MM.1S (cell line): ENCODE measurements around the gene EVI5.

ENCODE experiments used
- DNase-seq: peaks from one replicate; pipeline ENCODE4 v3.0.0-alpha.2; 2015
- H2AFZ ChIP-seq: fragments of 300-600 bp; sonication (generic); 2 replicates; pipeline ENCODE4 v1.6.0; 2016; ENCODE audit warnings: antibody characterized with exemption, low read length
- H3F3A ChIP-seq: fragments of 300-600 bp; sonication (generic); 2 replicates; pipeline ENCODE4 v1.6.1; 2016; ENCODE audit warnings: mild to moderate bottlenecking, antibody characterized with exemption, low read length, moderate library complexity, mixed read lengths; ENCODE audit not compliant: insufficient read depth
- H3K27ac ChIP-seq: fragments of 300-600 bp; sonication (generic); 2 replicates; pipeline ENCODE4 v1.5.1; 2016; ENCODE audit warnings: mild to moderate bottlenecking, low read length
- H3K27me3 ChIP-seq: fragments of 300-600 bp; sonication (generic); replicated peaks from 2 replicates; pipeline ENCODE4 v1.6.0; 2016; ENCODE audit warnings: low read length; ENCODE audit not compliant: insufficient read depth
- H3K36me3 ChIP-seq: fragments of 300-600 bp; sonication (generic); replicated peaks from 2 replicates; pipeline ENCODE4 v1.6.1; 2016; ENCODE audit warnings: mild to moderate bottlenecking, low read length, mixed read lengths; ENCODE audit not compliant: insufficient read depth
- H3K4me1 ChIP-seq: fragments of 300-600 bp; sonication (generic); 2 replicates; pipeline ENCODE4 v1.6.1; 2016; ENCODE audit warnings: low read length, mixed read lengths
- H3K4me2 ChIP-seq: fragments of 300-600 bp; sonication (generic); 2 replicates; pipeline ENCODE4 v1.6.0; 2016; ENCODE audit warnings: low read depth, low read length
- H3K4me3 ChIP-seq: fragments of 300-600 bp; sonication (generic); 2 replicates; pipeline ENCODE4 v1.5.1; 2016; ENCODE audit warnings: low read length, mixed read lengths
- H3K79me2 ChIP-seq: fragments of 300-600 bp; sonication (generic); 2 replicates; pipeline ENCODE4 v1.6.1; 2016; ENCODE audit warnings: mixed run types, low read length, mixed read lengths
- H3K9ac ChIP-seq: fragments of 300-600 bp; sonication (generic); 2 replicates; pipeline ENCODE4 v1.6.1; 2016; ENCODE audit warnings: low read length, mixed read lengths
- H3K9me2 ChIP-seq: fragments of 300-600 bp; sonication (generic); replicated peaks from 2 replicates; pipeline ENCODE4 v1.6.1; 2016; ENCODE audit warnings: mild to moderate bottlenecking, low read length, mixed read lengths; ENCODE audit not compliant: insufficient read depth
- H3K9me3 ChIP-seq: fragments of 300-600 bp; sonication (generic); replicated peaks from 2 replicates; pipeline ENCODE4 v1.6.1; 2016; ENCODE audit warnings: mild to moderate bottlenecking, low read length, mixed read lengths; ENCODE audit not compliant: insufficient read depth
- H4K20me1 ChIP-seq: fragments of 300-600 bp; sonication (generic); 2 replicates; pipeline ENCODE4 v1.6.1; 2016; ENCODE audit warnings: mild to moderate bottlenecking, low read length, moderate library complexity, mixed read lengths; ENCODE audit not compliant: insufficient read depth
- EZH2 ChIP-seq: fragments of 300-600 bp; sonication (generic); optimal IDR thresholded peaks from 2 replicates; pipeline ENCODE3; 2017; ENCODE audit warnings: low read depth, mild to moderate bottlenecking, antibody characterized with exemption, low read length, mixed read lengths
- EZH2phosphoT487 ChIP-seq: fragments of 300-600 bp; sonication (generic); IDR thresholded peaks from 2 replicates; pipeline ENCODE4 v1.6.1; 2018; ENCODE audit warnings: antibody characterized with exemption, low read length
- TF ChIP-seq, protein P1 (sequence below): fragments of 300-600 bp; sonication (generic); IDR thresholded peaks from 2 replicates; pipeline ENCODE4 v1.5.1; 2016; ENCODE audit warnings: antibody characterized with exemption, low read length, mixed read lengths

EVI5 gene

DNA sequence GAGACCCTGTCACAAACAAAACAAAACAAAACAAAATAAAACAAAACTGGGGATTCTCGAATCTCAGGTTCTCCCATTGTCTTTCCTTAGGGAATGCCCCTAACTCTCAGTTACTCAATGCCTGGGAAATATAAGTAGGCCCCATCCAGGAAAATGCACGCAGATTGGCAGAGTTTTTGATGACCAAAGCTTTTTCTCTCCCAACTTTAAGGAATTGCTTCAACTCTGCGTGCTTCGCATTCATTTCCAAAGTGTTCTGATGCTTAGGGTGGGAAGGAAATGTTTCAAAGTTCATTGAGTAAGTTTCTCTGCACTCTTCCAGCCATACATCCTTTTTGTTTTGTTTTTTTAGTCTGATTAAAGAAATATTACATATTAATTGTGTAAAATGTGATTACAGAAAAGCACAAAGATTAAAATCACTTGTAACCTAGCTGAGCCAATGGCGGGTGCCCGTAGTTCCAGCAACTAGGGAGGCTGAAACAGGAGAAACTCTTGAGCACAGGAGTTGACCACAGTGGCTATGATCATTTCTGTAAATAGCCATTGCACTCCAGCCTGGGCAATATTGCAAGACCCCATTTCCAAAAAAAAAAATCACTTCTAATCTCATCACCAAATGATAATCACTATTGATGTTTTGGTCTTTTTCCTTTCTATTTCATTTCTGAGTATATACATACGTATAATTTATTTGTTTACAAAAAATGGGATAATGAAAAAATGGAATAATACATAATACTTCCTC is 18.4 kb upstream of the EVI5 start:
- H3F3A ChIP-seq = no peaks in the 10 kb centered on the region
- no peak overlapping the region for H3K4me3 ChIP-seq
- no peaks in the 10 kb centered on the region for H3K4me1 ChIP-seq
- no peak for DNase-seq
- no peaks in the 10 kb centered on the region for H3K9me3 ChIP-seq
- TF ChIP-seq, protein P1, sequence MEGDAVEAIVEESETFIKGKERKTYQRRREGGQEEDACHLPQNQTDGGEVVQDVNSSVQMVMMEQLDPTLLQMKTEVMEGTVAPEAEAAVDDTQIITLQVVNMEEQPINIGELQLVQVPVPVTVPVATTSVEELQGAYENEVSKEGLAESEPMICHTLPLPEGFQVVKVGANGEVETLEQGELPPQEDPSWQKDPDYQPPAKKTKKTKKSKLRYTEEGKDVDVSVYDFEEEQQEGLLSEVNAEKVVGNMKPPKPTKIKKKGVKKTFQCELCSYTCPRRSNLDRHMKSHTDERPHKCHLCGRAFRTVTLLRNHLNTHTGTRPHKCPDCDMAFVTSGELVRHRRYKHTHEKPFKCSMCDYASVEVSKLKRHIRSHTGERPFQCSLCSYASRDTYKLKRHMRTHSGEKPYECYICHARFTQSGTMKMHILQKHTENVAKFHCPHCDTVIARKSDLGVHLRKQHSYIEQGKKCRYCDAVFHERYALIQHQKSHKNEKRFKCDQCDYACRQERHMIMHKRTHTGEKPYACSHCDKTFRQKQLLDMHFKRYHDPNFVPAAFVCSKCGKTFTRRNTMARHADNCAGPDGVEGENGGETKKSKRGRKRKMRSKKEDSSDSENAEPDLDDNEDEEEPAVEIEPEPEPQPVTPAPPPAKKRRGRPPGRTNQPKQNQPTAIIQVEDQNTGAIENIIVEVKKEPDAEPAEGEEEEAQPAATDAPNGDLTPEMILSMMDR = no peak
- TF ChIP-seq EZH2 = no peak
- TF ChIP-seq EZH2phosphoT487 = no peak
- no peak overlapping the region for H3K9ac ChIP-seq
- no peaks in the 10 kb centered on the region for H3K79me2 ChIP-seq
- no peak overlapping the region for H3K27ac ChIP-seq
- H3K36me3 ChIP-seq = no peaks in the 10 kb centered on the region
- no peaks in the 10 kb centered on the region for H4K20me1 ChIP-seq
- no peaks in the 10 kb centered on the region for H3K27me3 ChIP-seq
- no peak overlapping the region for H2AFZ ChIP-seq
- H3K9me2 ChIP-seq = no peaks in the 10 kb centered on the region
- H3K4me2 ChIP-seq = no peak overlapping the region

GRCh38 chr1:92797961-92798360 is 13.1 kb upstream of the EVI5 start:
- no peak overlapping the region for H3K4me2 ChIP-seq
- H3K36me3 ChIP-seq = no peaks in the 10 kb centered on the region
- H3K9ac ChIP-seq = no peak overlapping the region
- H3K79me2 ChIP-seq = no peaks in the 10 kb centered on the region
- no peaks in the 10 kb centered on the region for H3K9me2 ChIP-seq
- no peak overlapping the region for H3K4me3 ChIP-seq
- TF ChIP-seq, protein P1 = no peak
- TF ChIP-seq EZH2 = no peak
- no peak for TF ChIP-seq EZH2phosphoT487
- no peak overlapping the region for H2AFZ ChIP-seq
- DNase-seq = no peak
- H3K9me3 ChIP-seq = no peaks in the 10 kb centered on the region
- H3K27me3 ChIP-seq = no peaks in the 10 kb centered on the region
- H4K20me1 ChIP-seq = no peaks in the 10 kb centered on the region
- no peak overlapping the region for H3K27ac ChIP-seq
- H3F3A ChIP-seq = no peaks in the 10 kb centered on the region
- H3K4me1 ChIP-seq = no peaks in the 10 kb centered on the region

DNA sequence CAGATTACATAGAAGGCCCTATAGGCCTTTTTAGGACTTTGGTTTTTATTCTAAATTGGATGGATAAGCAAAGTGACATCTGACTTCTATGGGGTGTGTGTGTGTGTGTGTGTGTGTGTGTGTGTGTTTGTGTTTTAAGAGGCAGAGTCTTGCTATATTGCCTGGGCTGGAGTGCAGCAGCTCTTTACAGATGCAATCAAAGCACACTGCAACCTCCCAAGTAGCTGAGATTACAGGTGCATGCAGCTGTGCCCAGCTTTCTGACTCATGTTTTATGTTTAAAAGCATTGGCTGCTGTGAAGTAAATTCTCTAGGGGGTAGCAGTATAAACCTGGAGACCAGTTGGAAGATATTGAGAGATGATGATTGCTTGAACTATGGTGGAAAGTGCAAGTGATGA is 12.4 kb upstream of the EVI5 start:
- Histone ChIP-seq H3K79me2 (no peaks in the 10 kb centered on the region), H2AFZ (no peak overlapping the region), H4K20me1 (no peaks in the 10 kb centered on the region), H3K4me2 (no peak overlapping the region), H3K9me3 (no peaks in the 10 kb centered on the region), H3F3A (no peaks in the 10 kb centered on the region), H3K4me3 (no peak overlapping the region), H3K27me3 (no peaks in the 10 kb centered on the region), H3K36me3 (no peaks in the 10 kb centered on the region), H3K9ac (no peak overlapping the region), H3K4me1 (no peaks in the 10 kb centered on the region), H3K9me2 (no peaks in the 10 kb centered on the region), H3K27ac (no peak overlapping the region)
- TF ChIP-seq EZH2phosphoT487 = no peak
- TF ChIP-seq, protein P1 = no peak
- no peak for TF ChIP-seq EZH2
- no peak for DNase-seq
